ENCODE results near the gene TMEM126A.
"Not testable (repeated sequence)": the region's sequence is repeated elsewhere in the genome, so short reads cannot be mapped to it uniquely, and the experiment has no call there.

Gene TMEM126A

DNA sequence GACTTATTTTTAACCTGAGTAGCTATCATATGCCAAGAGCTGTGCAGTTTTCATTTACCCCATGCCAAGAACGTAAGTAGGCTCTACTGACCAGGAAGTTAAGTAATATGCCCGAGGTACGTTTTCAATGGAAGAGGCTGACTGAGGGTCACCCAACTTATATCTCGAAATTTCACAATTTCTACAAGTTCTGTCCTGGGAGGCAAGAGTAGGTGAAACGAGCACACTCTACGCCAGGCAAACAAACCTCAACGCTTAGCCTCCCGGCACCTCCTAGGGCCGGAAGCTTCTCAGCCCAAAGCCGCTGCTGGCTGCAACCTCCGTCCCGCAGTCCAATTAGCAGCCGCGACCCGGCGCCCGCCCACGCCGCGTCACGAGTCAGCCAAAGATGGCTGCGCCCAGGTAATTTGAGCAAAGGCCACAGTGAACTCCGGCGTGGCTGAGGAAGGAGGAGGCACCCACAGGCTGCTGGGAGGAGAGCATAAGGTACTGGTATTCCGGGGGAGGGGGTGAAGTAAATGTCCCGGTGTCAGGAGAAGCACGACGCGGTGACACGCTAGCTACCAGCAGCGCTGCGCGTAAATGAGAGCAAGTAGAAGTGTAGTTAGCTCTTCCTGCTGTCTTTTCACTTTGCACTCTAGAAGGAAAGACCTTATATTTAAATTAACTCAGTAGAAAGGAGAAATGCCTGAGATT, at the start of gene TMEM126A:
Gene TMEM126A, plus strand, starts transcription at position 364 of the 696 bp plus-strand sequence. CDS start 2,289 bp downstream, outside the sequence.
- DNase-seq, result peak; percentile 76 to 88 (median 83)

DNA sequence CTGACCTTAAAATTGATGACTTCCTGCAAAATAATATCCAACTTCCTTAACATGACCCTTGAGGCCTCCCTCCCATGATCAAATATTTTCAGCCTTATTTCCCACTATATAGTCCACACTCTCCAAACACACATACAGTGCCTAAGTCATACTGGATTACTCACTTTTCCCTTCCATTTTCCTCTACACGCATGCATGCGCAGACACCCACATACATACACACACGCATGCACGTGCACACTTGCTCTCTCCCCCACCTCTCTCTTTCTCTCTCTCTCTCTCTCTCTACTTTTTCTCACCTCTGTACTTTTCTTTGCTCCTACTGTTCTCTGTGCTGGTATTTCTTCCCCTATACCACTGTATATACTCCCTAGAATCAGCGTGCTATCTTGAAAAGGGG, 48.7 kb upstream of the TMEM126A start:
- no peak for DNase-seq

DNA sequence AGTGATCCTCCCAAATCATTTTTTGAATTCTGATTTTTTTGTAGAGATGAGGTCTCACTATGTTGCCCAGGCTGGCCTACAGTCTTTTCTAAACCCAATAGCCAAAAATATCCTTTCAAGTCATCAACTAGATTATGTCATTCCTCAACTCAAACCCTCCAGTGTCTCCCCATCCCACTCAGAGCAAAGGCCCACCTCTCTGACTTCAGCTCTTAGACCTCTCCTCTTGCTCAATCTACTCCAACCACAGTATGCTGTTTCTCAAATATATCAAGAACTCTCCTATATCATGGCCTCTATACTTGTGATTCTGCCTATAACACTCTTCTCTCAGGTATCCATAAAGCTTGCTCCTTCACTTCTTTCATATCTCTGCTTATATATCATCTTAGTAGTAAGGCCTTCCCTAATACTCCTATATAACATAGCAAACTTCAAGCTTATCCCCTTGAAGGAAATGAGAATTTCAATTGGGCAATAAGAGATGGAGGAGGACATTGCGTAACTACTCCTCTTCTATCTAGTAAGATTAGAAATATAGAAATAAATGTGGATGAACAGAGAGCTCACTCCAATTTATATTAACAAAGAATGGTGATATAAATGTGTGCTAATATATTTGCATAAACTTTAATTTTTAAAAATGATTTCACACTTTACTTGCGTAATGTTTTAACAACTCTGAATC, 45.1 kb upstream of the TMEM126A start:
- no peak for DNase-seq

DNA sequence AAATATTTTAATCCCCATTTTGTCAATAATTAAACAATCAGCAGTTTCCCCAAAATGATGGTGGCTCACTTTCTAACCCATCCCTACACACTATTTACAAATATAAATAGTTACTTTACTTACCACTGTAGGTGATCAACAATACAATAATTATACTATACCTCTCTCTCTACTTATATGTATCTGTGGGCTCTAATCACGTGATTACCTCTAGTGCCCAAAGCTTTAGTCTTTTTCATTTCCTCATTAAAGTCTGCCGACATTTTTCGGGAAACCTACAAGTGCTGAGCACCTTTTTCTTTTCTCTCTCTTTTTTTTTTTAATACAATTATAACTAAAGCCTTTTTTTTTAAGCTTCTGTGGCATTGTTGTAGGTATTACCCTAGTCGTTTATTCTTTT, 44.5 kb upstream of the TMEM126A start:
- no peak for DNase-seq

DNA sequence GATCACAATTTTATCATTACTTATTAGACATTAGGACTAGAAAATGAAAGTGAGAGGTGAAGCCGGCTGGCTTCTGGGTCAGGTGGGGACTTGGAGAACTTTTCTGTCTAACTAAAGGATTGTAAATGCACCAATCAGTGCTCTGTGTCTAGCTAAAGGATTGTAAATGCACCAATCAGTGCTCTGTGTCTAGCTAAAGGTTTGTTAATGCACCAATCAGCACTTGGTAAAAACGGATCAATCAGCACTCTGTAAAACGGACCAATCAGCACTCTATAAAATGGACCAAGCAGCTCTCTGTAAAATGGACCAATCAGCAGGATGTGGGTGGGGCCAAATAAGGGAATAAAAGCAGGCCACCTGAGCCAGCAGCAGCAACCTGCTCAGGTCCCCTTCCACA, 41.5 kb upstream of the TMEM126A start:
- DNase-seq, result not testable (repeated sequence)

DNA sequence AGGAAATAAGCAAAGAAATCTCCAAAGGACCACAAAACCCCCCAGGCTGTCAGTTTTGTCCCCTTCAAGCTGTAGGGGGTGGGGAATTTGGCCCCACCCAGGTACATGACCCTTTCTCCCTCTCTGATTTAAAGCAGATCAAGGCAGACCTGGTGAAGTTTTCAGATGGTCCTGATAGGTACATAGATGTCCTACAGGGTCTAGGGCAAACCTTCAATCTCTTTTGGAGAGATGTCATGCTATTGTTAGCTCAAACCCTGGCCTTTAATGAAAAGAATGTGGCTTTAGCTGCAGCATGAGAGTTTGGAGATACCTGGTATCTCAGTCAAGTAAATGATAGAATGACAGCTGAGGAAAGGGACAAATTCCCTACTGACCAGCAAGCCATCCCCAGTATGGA, 39.1 kb upstream of the TMEM126A start:
- DNase-seq, result not testable (repeated sequence)

DNA sequence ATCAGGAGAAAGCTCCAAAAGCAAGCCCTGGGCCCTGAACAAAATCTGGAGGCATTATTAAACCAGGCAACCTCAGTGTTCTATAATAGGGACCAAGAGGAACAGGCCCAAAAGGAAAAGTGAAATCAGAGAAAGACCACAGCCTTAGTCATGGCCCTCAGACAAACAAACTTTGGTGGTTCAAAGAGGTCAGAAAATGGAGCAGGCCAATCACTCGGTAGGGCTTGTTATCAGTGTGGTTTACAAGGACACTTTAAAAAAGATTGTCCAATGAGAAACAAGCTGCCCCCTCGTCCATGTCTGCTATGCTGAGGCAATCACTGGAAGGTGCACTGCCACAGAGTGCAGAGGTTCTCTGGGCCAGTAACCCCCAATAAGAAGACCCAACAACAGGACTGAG, 38.5 kb upstream of the TMEM126A start:
- not testable (repeated sequence) for DNase-seq

DNA sequence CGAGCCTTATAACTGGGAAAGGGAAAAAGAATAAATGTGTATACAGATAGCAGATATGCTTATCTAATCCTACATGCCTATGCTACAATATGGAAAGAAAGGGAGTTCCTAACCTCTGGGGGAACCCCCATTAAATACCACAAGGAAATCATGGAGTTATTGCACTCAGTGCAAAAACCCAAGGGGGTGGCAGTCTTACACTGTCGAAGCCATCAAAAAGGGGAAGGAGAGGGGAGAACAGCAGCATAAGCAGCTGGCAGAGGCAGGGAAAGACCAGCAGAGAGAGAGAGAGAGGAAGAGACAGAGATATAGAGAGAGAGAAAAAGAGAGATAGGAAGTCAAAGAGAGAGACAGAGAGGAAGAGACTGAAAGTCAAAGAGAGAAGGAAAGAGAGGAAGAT, 36.1 kb upstream of the TMEM126A start:
- DNase-seq, result not testable (repeated sequence)

DNA sequence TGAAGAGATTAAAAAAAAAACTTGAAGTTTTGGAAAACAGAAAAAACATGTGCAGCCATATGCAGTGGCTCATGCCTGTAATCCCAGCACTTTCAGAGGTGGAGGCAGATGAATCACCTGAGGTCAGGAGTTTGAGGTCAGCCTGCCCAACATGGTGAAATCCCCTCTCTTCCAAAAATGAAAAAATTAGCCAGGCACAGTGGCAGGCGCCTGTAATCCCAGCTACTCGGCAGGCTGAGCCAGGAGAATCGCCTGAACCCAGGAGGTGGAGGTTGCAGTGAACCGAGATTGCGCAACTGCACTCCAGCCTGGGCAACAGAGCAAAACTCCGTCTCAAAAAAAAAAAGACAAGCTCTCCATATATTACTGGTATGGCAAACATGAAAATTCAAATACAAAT, 28.3 kb upstream of the TMEM126A start:
- DNase-seq, result no peak

DNA sequence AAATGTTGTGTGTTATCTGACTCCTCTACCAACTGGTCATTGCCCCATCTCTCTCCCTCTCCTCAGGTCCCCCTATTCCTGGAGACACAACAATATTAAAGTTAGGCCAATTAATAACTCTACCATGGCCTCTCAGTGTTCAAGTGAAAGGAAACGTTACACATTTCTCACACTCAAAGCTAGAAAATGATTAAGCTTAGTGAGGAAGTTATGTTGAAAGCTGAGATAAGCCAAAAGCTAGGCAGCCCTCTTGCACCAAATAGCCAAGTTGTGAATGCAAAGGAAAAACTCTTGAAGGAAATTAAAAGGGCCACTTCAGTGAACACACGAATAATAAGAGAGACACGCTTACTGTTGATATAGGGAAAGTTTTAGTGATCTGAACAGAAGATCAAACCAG, 27.5 kb upstream of the TMEM126A start:
- DNase-seq, result no peak

DNA sequence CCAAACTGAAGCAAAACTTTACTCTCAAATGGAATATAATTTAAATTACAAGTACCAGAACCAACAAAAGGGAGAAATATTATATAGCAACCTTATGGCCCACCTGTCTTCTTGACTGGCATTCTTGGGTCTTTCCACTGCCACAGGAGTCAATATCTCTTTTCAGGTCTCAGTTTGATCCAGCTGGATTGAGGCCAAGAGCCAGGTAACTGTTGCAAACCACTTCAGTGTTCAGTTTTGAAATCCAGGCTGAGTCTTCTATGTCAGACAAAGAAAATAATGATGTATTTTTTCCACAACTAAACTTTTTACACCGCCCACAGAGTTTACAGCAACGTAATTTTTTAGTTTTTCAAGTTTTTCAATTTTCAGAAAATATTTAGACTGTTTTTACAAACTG, 21.3 kb upstream of the TMEM126A start:
- DNase-seq, result no peak

DNA sequence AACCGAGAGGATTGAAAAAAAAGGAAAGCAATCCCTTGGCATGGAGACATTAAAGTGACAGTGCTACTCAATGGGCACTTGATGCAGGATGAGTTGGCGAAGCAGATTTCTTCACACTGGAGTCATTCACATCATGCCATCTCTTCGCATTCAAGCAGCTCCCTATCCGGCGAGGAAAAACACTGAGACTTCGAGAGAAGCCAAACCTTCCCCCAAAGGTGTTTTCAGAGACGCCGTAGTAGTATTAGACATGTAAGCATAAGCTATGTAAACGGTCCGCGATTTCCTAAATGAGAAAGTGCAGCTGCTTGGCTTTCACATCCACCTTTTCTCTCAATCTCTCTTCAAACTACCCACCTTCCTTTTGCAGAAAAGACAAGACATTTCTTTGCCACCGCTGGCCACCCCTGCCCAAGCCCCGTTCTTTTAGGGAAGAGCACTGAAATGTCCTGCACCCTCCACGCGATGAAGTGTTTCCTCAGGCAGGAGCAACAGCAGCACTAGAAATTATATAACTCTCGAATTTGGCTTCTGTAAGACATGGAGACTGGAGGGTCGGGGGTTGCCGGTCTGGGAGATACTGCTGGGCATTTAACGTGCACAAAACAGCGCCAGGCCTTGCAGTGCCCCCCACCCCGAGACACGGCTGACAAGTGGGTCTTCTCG, 20.3 kb upstream of the TMEM126A start, which contains the start of gene DLG2:
Gene DLG2, minus strand, starts transcription at position 13 of the 666 bp plus-strand sequence.
- DNase-seq, result peak in 2 of 4 experiments; percentile 13 to 25

DNA sequence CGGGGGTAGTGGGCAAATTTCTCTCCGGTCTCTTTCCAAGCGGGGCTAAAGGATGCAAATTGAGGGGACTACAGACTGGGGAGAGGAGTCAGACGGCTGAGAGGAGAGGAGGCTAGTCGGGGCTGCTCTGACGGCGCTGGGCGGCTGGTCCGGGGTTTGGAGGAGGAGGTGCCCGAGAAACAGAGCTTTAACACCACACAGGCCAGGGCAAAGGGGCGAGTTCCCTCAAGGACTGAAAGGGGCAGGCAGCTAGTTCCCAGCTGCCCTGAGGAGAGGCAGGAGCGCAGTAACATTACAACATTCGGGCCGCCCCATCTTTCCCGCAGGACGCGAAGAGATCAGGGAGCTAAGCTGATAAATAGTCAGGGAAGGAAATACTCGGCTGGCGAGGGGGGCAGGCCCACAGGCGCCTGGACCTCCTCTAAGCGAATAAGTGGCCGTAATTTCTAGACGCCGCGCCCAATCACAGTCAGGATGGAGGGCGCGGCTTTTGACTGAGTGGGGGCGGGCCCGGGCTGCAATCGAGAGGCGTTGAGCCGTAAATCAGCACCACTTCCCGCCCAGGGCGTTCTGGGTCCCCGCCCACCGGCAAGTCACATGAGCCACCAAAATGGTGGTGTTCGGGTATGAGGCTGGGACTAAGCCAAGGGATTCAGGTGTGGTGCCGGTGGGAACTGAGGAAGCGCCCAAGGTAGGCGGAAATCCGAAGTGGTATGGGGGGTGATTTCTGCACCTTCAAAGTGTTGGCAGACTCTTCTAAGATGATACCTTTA, 19.6 kb upstream of the TMEM126A start, which contains the start of gene TMEM126B:
Gene TMEM126B, plus strand, starts transcription at position 596 of the 773 bp plus-strand sequence. Its CDS starts 15 bp downstream, at position 611.
- DNase-seq, result peak; percentile 77 to 93 (median 86)

DNA sequence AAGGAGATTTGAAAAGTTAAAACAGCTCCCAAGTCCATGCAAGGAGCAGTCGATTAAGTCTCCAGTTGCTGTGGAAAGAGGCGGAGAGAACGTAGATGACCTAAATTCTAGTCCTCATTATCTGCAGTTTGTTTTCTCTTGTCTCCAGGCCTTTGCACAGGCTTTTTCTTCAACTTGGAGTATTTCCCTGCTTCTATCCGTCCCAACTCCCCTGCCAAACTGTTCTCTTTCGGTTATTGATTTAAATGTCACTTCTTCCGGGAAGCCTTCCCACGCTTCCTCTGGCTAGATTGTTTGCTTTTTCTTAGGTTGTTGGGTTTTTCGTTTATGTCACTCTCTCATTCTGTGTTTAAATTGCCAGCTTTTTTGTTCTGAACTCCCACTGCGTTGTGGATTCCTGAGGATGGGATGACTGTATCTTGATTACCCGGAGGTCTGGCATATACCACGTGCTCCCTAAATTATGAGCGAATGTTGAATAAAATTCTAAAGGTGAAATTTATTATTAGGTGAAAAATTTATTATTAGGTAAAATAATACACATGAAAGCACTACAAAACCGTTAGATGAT, 18.9 kb upstream of the TMEM126A start:
- no peak for DNase-seq

DNA sequence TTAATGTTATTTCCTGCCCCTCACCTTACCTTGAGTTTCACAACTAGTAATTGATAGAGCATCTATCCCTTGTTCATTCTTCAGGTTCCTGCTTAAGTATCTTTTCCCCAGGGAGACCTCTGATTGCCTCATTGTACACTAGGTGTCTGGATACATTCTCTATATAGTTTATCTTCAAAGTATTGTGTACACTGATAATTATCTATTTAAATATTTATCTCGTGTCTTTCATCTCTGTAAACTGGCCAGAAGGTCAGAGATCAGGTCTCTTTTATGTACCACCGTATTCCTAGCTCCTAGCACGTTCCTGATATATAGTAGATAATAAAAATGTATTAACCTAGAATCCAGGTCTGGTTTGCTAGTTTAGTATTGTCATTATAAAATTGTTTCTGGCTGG, 13.0 kb upstream of the TMEM126A start:
- DNase-seq, result no peak

DNA sequence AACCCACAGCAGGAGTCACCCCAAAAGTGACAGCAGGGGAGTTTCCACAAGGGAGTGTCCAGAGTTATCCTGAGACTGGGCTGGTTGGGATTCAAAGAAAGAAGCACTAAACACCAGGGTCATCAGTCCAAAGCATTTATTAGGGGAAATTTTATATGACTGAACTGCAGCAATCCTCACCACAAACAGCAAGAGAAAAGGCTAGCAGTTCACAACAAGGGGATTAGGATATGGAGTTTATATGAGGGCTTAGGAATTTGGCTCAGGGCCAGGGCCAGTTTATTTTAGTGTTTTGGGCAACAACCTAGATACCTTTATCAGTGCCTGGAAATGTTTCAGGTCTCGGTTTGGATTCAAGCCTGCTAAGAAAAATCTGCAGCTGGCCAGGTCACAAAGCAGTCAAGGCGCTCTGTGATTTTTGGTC, 4.6 kb upstream of the TMEM126A start:
- no peak for DNase-seq

DNA sequence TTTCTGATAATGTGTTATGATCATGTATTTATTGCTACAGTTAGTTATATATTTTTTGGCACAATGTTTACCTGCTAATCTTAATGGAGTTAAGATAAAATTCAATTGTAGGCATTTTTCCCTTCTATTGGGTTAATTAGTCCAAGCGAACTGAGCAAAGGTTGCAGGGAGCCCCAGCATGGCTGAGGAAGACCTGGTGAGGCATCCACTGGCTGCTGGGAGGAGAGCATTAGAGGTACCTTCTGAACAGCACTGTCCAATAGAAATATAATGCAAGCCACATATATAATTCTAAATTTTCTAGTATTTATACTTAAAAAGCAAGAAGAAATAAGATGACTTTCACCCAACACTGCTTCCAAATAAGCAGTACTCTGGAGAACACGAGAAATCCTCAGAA, 689 bp upstream of the TMEM126A start:
- no peak for DNase-seq

DNA sequence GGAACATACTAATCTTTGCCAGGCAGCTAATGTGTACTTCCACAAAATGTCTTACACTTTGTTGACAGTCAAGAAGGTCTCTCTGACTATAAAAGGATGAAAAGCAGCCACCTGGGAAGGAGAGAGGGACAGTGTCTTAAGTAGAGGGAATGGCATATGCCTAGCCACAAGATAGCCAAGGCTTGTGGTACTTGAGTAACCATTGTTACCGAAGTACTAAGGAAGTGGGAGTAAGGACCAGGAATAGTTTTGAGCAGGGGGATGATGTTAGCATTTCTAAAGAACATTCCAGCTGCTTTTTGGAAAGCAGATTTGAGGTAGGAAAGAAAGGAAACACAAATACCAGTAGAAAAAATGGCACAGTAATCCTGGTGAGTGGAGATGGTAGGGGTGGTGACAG, 3.4 kb downstream of the TMEM126A start:
- DNase-seq, result no peak

DNA sequence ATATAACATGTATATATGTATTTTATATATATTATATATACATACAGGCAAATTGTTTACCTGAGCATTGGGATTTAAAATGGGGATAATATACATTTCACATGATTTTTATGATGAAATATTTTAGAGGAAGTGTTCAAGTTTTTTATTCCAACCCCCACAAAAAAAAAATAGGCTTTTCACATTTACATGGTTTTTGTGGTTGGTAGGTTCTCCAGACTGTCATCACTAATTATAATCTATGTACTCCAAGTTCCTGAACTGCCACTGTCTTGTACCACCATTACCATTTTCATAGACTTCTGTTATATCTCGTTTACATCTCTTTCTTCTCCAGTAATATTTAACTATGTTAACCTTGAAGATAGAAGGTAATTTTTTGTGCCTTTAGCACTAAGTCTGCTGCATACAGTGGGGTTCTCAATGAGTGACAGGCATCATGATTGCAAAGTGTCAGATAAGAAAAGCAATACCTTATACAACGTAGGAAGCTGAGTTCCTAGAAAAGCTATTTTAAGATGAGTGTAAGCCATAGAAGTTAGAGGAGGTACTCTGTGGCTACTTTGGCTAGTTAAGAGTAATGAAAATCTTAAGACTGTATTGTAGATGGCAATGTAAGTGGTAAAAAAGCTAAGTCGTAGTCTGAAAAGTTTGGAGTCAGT, 5.2 kb downstream of the TMEM126A start:
- no peak for DNase-seq

DNA sequence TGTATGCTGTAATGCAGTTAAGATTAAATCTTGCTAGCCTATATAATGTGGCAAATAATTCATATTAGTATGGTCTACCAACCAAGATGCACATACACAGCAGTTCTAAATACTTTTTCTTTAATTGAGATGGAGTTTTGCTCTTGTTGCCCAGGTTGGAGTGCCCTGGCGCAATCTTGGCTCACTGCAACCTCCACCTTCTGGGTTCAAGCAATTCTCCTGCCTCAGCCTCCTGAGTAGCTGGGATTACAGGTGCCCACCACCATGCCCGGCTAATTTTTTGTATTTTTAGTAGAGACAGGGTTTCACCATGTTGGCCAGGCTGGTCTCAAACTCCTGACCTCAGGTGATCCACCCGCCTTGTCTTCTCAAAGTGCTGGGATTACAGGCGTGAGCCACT, 6.6 kb downstream of the TMEM126A start:
- DNase-seq, result not testable (repeated sequence)

DNA sequence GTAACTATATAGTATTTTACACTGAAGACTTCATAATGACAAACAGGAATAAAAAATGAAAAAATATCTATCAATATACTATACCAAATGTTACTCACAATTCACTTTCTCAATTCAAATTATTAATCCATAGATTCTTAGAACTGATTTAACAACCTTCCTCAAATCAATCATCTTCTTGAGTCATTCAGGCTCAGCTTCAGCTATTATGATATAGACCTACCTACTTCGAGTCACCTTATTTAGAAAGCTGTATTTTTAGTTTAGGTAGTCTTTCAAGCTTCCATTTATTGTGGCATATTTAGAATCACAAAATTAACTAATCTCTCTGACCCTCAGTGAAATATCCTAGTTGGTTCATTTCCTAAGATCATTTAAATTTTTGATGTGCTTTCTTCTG, 9.0 kb downstream of the TMEM126A start:
- DNase-seq, result no peak

DNA sequence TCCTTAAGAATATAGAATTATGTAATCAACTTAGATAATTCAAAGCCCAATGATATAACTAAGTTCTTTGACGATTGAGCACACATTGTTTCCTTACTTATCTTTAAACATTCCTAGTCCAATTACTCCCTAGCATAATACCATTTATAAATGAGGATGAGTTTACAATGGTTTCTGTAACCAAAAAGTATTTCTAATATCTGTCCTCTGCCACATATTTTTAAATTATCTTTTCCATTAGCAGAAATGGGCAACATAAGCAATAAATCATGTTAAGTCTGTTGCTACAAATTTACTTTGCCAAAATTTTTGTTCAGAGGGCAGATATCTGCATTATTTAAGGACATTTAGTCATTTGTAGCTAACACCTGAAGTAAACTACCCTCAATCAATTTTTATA, 10.4 kb downstream of the TMEM126A start:
- DNase-seq, result no peak
